Right lung (tissue), 10 donors: ENCODE results near the gene LTBR. TPM values are rescaled to one million over a fixed set of nuclear protein-coding genes. Genes with fewer than 3 reads are reported as not detected.
"Not testable (repeated sequence)": the region's sequence is repeated elsewhere in the genome, so short reads cannot be mapped to it uniquely, and the experiment has no call there.

Experiments used
- DNase-seq, 2 donors: peaks; one replicate each; pipeline ENCODE4 v3.0.0-alpha.2; 2013
- long read RNA-seq, 8 donors: transcript quantifications; one replicate each; lab custom pipeline, GENCODE V29; 2026
- polyA plus RNA-seq, 5 donors: library from polyadenylated mRNA; unstranded; fragments of 120-200 nt; gene quantifications; one replicate each; pipeline versions ENCODE4 v1.2.1 to v1.2.3, GENCODE V29; 2013; ENCODE audit warnings: inconsistent platforms in 1 of 5, low replicate concordance in 1 of 5; ENCODE audit not compliant: insufficient read length in 5 of 5, insufficient read depth in 1 of 5

LTBR gene
- polyA plus RNA-seq, result 100 to 1,000 TPM in 1 of 5 donors, 10 to 100 TPM in 4; 59.0 to 110 (median 74.7) TPM
- long read RNA-seq, donor 1, transcript LTBR-201 (10 exons, 2,260 nt), result major isoform, 17 of 39 reads
- long read RNA-seq, donor 1, partial matches to known transcripts, result 16 of 39 reads
- long read RNA-seq, donor 1, other reads (novel, unspliced or antisense), result 0 of 39 reads
- long read RNA-seq, donor 2, transcript LTBR-201 (10 exons, 2,260 nt), result major isoform, 12 of 15 reads
- long read RNA-seq, donor 2, partial matches to known transcripts, result 0 of 15 reads
- long read RNA-seq, donor 2, other reads (novel, unspliced or antisense), result 0 of 15 reads
- long read RNA-seq, donor 3, transcript LTBR-201 (10 exons, 2,260 nt), result major isoform, 12 of 17 reads
- long read RNA-seq, donor 3, partial matches to known transcripts, result 0 of 17 reads
- long read RNA-seq, donor 3, other reads (novel, unspliced or antisense), result 0 of 17 reads
- long read RNA-seq, donor 4, transcript LTBR-201 (10 exons, 2,260 nt), result major isoform, 10 of 35 reads
- long read RNA-seq, donor 4, partial matches to known transcripts, result 20 of 35 reads
- long read RNA-seq, donor 4, other reads (novel, unspliced or antisense), result 0 of 35 reads
- long read RNA-seq, donor 5, transcript LTBR-201 (10 exons, 2,260 nt), result major isoform, 10 of 14 reads
- long read RNA-seq, donor 5, partial matches to known transcripts, result 0 of 14 reads
- long read RNA-seq, donor 5, other reads (novel, unspliced or antisense), result 0 of 14 reads
- long read RNA-seq, donor 6, transcript LTBR-201 (10 exons, 2,260 nt), result major isoform, 13 of 37 reads
- long read RNA-seq, donor 6, transcript LTBR-203 (2 exons, 2,327 nt), result minor isoform, 5 of 37 reads
- long read RNA-seq, donor 6, partial matches to known transcripts, result 14 of 37 reads
- long read RNA-seq, donor 6, other reads (novel, unspliced or antisense), result 5 of 37 reads
- long read RNA-seq, donor 7, transcript LTBR-201 (10 exons, 2,260 nt), result major isoform, 10 of 20 reads
- long read RNA-seq, donor 7, partial matches to known transcripts, result 5 of 20 reads
- long read RNA-seq, donor 7, other reads (novel, unspliced or antisense), result 0 of 20 reads
- long read RNA-seq, donor 8, transcript LTBR-201 (10 exons, 2,260 nt), result major isoform, 7 of 8 reads
- long read RNA-seq, donor 8, partial matches to known transcripts, result 0 of 8 reads
- long read RNA-seq, donor 8, other reads (novel, unspliced or antisense), result 0 of 8 reads

DNA sequence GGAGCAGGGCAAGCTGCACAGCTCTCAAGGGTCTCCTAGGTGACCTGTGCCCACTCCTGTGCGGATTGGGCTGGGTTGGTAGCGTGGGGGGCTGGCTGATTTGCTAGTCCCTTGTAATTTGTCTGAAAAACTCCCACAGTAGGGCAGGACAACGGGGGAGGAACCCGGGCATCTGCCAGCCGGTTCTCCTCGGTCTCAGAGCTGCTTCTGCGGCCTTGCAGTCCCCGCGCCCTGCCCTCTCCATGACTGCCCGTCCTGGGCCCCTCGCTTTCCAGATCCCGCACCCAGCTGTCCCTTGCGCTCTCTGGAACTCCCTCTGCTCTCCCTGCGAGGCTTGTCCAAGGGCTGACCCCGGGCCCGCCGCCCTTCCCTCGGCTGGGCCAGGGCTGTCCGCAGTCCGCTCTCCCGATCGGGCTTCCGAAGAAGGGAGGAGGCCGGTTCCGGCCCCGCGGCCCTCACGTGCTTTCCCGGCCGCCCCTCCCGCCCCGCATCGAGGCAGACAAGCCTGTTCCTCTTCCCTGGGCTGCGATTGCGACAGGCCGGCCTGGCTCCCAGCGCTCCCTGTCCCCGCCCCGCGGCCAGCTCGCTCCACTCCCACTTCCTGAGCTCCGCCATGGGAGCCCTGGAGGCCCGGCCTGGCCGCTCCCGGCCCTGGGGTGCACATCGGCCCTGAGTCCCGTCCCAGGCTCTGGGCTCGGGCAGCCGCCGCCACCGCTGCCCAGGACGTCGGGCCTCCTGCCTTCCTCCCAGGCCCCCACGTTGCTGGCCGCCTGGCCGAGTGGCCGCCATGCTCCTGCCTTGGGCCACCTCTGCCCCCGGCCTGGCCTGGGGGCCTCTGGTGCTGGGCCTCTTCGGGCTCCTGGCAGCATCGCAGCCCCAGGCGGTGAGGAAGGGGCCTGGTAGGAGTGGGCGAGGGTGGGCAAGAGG, at the start of gene LTBR:
Gene LTBR (plus strand): TSS at position 591 of the 927 bp plus-strand sequence. CDS start 197 bp downstream, at position 788.
- DNase-seq, result peak; percentile 92 to 93

GRCh38 chr12:6334359-6334758, 49.6 kb upstream of the LTBR start:
- no peak for DNase-seq

- no peak for DNase-seq
Measured at GRCh38 chr12:6334940-6335450, 49.0 kb upstream of the LTBR start.

DNA sequence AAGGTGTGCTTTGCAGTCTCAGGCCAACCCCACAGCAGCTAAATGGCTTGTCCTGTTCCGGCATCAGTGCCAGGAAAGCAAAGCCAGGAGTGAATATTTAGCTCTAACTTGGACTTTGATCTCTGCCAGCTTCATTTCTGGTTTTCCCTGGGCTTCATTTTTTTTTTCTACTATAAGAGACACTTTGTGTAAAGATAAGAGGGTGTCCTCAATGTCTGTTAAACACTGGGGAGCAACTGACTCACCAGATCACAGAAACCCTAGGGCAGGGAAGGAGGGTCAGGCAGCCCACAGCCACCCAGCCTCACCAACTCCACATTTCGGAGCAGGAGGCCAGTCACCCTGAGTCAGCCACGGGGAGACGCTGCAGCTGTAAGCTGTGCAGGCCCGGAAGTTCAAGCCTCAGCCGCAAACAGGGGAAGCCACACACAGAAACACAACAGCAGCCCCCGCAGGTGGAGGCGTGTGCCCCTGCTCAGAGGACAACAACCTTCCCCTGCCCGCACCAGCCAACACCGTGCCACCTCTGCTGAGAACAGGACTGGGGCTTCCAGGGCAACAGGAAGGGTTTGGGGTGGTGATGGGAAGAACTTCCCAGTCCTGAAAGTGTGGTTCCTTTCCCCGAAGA, 48.4 kb upstream of the LTBR start:
- DNase-seq, result no peak

DNA sequence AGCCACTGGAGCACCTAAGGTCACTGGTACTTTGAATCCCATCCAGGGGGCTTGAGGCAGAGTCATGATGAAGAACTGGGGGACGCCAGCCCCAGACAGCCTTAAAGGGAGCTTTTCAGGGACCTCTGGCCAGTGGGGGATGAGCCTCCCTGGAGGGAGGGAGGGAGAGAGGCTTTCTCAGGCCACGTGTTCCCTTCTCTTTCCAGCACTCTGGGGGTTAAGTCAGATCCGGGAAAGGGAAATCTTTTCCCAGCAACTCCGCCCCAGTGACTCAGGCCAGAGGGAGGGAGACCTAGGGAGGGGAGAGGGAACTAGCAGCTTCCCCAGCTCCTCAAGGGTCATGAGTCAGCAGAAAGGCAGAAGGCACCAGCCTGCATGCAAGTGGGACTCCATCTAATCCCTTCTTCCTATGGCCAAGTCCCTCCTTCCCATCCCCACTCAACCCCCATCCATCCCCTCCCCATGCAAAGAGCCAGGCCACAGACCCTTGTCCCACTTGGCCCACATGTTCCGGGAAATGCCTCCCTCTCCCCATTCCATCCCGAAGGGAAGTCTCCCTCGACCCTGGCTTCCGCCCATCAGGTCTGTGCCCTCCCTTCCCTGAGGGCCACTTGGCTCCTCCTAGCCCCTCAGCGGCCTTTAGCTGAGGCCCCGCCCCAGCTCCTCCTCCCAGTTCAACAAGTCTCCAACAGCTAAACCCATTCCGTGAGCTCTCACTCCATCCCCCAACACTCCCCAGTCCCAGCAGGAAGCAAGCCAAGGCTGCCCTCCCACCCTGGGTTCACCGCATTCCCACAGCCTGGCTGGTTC, 47.7 kb upstream of the LTBR start:
- DNase-seq, result peak; percentile 98 to 99

DNA sequence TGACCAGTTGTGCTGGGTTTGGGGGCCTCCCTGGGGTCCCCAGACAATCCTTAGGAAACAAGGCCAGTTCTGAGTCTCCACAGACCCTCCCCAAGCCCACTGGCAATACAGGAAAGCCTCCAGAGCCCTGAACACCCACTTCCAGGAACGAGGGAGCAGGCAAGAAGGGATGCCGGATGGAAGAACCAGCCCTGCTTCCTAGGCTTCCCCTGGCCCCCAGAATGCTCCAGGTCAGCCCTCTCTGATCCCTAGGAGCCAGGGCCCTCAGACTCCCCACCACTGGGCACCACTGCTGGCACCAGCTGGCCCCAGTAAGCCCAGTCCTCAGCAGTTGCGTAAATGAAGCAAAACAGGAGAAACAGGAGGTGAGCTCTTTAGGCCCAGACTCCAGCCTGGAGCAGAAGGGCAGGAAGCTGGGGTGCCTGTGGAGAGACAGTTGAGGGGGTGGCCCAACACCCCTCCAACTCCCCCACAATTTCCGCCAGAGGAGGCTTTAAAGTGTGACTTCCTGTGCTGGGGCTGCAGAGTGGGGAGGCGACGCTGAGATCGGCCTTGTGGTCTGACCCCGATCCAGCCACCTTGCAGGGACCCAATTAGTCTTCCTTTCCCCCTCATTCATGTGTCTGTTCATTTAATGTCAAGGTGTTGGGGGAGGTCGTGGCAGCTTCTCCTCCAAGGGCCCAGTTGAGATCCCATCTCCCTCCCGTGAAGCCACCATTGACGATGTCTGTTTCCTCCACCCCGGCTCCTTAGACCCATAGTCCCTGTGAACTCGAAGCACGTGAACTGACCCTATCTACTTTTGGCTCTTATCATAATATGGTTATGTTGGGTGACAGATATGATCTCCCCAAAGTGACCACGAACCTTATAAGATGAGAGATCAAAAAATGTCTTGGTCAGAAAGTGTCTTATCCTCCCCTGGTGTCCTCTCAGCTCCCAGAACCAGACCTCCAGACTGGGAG, 46.8 kb upstream of the LTBR start:
- no peak for DNase-seq

DNA sequence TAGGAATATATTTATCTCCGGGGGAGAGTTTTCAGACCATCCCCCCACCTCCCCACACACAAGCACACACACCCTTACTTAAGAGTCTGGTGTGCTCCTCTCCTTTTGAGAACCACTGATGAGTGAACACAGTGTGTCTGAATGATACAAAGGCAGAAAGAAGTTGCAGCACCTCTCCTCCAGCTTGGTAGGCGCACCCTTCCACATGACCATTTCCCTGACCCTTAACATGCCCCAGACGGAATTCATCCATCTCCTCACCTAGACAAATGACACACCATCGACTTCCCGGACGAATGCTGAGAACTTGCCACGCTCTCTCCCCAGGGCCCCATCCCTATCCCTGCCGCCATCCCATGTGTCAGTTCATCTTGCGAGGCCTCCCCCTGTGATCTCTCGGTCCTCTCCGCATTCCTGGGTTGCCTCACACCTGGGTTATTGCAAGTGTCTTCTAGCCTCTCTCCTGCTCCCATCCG, 46.0 kb upstream of the LTBR start:
- no peak for DNase-seq

DNA sequence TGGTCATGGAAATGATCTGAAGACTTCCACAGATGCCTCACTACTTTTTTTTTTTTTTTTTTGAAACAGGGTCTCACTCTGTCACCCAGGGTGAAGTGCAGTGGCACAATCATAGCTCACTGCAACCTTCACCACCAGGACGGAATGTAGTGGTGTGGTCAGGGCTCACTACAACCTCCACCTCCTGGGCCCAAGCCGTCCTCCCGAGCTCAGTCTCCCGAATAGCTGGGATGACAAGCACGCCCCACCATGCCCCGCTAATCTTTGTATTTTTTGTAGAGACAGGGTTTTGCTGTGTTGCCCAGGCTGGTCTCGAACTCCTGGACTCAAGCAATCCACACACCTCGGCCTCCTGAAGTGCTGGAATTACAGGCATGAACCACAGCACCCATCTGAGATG, 45.4 kb upstream of the LTBR start:
- not testable (repeated sequence) for DNase-seq

DNA sequence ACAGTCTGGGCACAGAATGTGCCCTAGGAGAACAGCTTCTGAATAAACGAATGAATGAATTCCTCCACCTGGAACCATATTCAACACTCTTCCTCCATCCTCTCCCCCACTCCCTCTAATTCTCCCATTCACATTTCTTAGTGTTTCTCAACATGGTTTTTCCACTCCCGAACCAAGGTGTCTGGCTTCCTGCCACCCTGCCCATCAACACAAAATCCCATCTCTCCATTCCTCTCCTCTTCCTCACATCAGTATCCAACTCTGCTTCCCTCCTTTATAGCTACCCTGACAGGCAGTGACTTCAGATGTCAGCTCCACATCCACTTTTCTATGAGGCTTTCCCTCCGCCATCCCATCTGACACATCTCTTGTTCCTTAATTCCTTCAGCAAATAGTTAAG, 45.0 kb upstream of the LTBR start:
- DNase-seq, result no peak

DNA sequence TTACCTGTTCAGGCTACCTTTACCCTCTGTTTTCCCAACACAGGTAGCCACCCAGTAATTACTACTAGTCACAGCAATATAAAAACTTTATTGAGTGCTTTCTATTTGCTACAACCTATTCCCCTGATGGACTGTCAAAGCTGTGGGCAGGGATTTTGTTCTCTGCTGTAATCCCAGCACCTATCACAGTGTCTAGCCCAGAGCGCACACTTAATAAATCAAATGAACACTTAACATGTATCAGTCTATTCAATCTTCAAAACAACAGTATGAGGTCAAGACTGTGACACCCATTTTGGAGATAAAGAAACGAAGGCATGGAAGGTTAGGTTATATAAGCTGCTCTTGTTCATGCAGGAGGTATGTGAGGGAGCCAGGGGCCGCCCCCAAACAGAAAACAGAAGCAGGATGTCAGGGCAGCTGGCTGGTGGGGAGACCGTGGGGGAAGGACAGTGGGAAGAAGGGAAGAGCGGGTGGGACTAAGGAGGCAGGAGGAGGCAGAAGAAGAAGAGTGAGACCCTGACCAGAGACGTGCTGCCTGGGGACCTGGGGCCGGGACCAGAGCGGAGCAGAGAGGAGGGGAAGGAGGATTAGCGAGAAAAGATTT, 43.8 kb upstream of the LTBR start:
- peak in 1 of 2 donors; percentile 36 for DNase-seq

DNA sequence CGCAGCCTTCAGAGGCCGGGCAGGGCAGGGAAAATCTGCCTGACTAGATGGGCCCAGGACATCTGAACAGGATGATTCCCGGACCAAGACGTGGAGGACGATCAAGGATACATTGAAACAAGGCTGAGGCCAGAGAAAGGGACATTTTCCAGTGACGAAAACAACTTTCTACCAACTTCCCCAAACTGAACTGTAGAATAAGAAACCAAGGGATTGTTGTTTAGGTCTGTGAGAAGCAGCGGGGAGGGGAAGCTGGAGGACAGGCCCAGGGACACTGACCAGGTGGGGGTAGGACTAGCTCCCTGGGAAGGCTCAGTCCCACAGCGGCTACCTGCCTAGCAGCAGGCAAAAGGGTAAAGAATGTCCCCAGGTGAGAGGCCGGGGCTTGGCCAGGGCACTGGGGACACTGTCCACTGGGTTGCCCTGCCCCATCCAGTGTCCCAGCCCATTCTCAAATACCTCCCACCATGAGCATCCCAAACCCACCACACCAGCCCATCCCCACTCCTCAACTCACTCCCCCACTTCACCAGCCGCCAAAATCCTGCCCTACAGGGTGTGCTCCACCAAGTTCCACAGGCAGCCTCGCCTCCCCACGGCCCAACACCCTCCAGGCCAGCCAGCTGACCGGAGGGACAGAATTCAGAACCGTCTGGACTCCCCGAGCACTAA, 43.1 kb upstream of the LTBR start:
- no peak for DNase-seq

DNA sequence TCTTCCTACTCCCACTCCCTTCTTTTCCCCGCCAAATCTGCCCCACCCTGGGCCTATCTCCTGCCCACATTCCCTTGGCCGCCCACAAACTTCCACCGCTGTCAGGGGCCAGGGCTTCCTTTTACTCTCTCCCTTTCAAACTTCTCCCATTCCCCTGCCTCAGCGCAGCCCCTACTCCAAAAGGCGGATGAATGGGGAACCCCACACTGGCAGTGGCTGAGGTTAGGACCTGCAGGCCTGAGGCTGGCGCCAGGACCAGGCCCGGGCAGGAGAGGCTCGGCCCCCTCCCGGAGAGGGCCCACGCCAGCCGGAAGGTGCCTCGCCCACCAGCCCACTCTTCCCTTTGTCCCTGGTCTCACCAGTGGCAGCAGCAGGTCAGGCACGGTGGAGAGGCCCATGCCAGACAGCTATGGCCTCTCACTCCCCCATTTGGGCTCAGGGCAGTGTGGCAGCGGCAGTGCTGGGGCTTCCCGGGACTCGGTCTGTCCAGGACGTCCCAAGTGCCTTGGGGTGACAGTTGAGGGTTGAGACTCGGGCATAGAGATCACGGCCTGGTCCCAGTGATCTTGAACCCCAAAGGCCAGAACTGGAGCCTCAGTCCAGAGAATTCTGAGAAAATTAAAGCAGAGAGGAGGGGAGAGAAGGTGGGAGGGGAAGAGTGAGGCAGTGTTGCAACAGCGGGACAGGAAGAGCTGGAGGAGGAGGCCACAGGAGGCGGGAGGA, 42.4 kb upstream of the LTBR start, which contains the start of gene TNFRSF1A:
Gene TNFRSF1A (minus strand): TSS at position 660 of the 723 bp plus-strand sequence. CDS start 262 bp downstream, at position 398.
- DNase-seq, result peak; percentile 80

- no peak for DNase-seq
Measured at GRCh38 chr12:6342140-6342889, 41.6 kb upstream of the LTBR start.

- no peak for DNase-seq
Measured at GRCh38 chr12:6343518-6343917, 40.4 kb upstream of the LTBR start.

DNA sequence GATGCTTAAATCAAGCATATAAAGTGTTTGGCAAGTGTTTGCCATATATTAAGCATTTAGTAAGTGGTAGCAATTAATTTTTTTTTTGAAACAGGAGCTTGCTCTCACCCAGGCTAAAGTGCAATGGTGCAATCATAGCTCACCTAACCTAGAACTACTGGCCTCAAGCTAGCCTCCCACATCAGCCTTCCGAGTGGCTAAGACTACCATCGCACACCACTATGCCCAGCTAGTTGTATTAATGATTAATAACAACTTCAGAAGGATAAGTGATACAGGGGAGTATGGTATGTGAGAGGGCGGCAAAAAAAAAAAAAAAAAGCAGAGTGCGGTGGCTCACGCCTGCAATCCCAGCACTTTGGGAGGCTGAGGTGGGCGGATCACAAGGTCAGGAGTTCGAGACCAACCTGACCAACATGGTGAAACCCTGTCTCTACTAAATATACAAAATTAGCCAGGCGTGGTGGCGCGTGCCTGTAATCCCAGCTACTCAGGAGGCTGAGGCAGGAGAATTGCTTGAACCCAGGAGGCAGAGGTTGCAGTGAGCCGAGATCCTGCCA, 39.8 kb upstream of the LTBR start:
- DNase-seq, result not testable (repeated sequence)
